HepG2 (cell line): ENCODE data around the gene OLFM1. TPM values are rescaled to one million over a fixed set of nuclear protein-coding genes. Genes with fewer than 3 reads are reported as not detected.
A peak's percentile ranks its signal among the peaks of the same experiment; 100 is the strongest.

ENCODE experiments used
- ATAC-seq: fragments of 200-7000 bp; cut with Tn5 transposase; 3 replicates; pipeline ENCODE4 v1.9.1; 2020; ENCODE audit warnings: mild to moderate bottlenecking, moderate library complexity
- BruUV-seq: library from RNA; stranded (reverse); fragments of 400-500 nt; replicated peaks from 2 replicates; lab custom pipeline; 2021; lab: Mats Ljungman, UMichigan
- CTCF ChIA-PET: fragments of 300-600 bp; formaldehyde crosslinking; extraction: SDS; loops from one replicate; lab custom pipeline; 2021; ENCODE audit warnings: low total read pairs, inconsistent platforms, low intra/inter-chr PET ratio; lab: Yijun Ruan, JAX
- POLR2A ChIA-PET: fragments of 350-600 bp; sonication (Branson Sonifier 250); formaldehyde crosslinking; loops from one replicate; lab custom pipeline; 2020; ENCODE audit warnings: antibody characterized with exemption, inconsistent platforms; lab: Yijun Ruan, JAX
- DNase-seq: peaks from one replicate; pipeline ENCODE4 v3.0.0-alpha.2; 2015; ENCODE audit warnings: low spot score
- FAIRE-seq: peaks from 3 replicates; lab custom pipeline; 2011; peaks lifted over from hg19 to GRCh38; lab: Jason Lieb, UNC
- H2AFZ ChIP-seq: one replicate; pipeline ENCODE4 v1.6.1; 2011; ENCODE audit warnings: low read length, inconsistent platforms
- H3K27ac ChIP-seq: fragments of 300-600 bp; 3 replicates; pipeline ENCODE4 v1.8.0; 2011; ENCODE audit warnings: mixed run types, mild to moderate bottlenecking, mixed read lengths, low read length, inconsistent platforms; ENCODE audit not compliant: insufficient read depth; ENCODE audit errors: extremely low read length
- H3K27me3 ChIP-seq, 2 experiments: fragments of 200-600 bp in 1 of 2; 2 replicates in 1 of 2; 3 replicates in 1 of 2; pipeline versions ENCODE4 v1.6.0 to v1.8.0; 2011; ENCODE audit warnings: low read length in 2 of 2, mild to moderate bottlenecking in 2 of 2, moderate library complexity in 2 of 2, inconsistent platforms in 1 of 2; ENCODE audit not compliant: insufficient read depth in 2 of 2, control insufficient read depth in 1 of 2
- H3K36me3 ChIP-seq, 2 experiments: fragments of 200-600 bp in 1 of 2; replicated peaks in 1 of 2; 2 replicates in 1 of 2; 3 replicates in 1 of 2; pipeline versions ENCODE4 v1.5.1 to v1.8.0; 2011; ENCODE audit warnings: low read length in 2 of 2, inconsistent platforms in 1 of 2; ENCODE audit not compliant: insufficient read depth in 2 of 2, control insufficient read depth in 1 of 2
- H3K4me1 ChIP-seq: 2 replicates; pipeline ENCODE4 v1.5.1; 2012; ENCODE audit warnings: low read length, inconsistent platforms; ENCODE audit not compliant: insufficient read depth
- H3K4me2 ChIP-seq: 2 replicates; pipeline ENCODE4 v1.6.0; 2011; ENCODE audit warnings: low read depth, low read length, inconsistent platforms
- H3K4me3 ChIP-seq, 3 experiments: fragments of 200-600 bp in 1 of 3; sonication (generic), shearing (Covaris generic) in 1 of 3; replicated peaks in 1 of 3; 2 replicates each; pipeline ENCODE4 v1.5.1; 2011 to 2016; ENCODE audit warnings: low read length in 3 of 3, inconsistent platforms in 2 of 3, low read depth in 2 of 3, mild to moderate bottlenecking in 2 of 3, control low read depth in 1 of 3, mixed read lengths in 1 of 3; ENCODE audit not compliant: insufficient read depth in 1 of 3
- H3K79me2 ChIP-seq: one replicate; pipeline ENCODE4 v1.6.1; 2011; ENCODE audit warnings: low read length, inconsistent platforms; ENCODE audit not compliant: insufficient read depth
- H3K9ac ChIP-seq: 2 replicates; pipeline ENCODE4 v1.6.0; 2011; ENCODE audit warnings: mild to moderate bottlenecking, low read depth, low read length, inconsistent platforms; ENCODE audit not compliant: insufficient read depth
- H3K9me3 ChIP-seq: 2 replicates; pipeline ENCODE4 v1.5.1; 2012; ENCODE audit warnings: mild to moderate bottlenecking, low read length
- H4K20me1 ChIP-seq: 2 replicates; pipeline ENCODE4 v1.6.0; 2011; ENCODE audit warnings: inconsistent platforms, mild to moderate bottlenecking, low read length, moderate library complexity; ENCODE audit not compliant: insufficient read depth
- ARHGAP35 ChIP-seq: sonication (generic); formaldehyde crosslinking; IDR thresholded peaks from 2 replicates; pipeline ENCODE4 v1.9.0; 2022; ENCODE audit warnings: mild to moderate bottlenecking, inconsistent platforms, moderate library complexity, missing genetic modification reagents, borderline replicate concordance
- ATF7 ChIP-seq, 2 experiments: fragments of 450-650 bp in 1 of 2; sonication (generic) in 1 of 2; formaldehyde crosslinking in 1 of 2; IDR thresholded peaks; 2 replicates each; pipeline versions ENCODE4 v1.4.0 to v1.6.1; 2016 to 2020; ENCODE audit warnings: antibody characterized with exemption in 1 of 2, mild to moderate bottlenecking in 1 of 2, missing genetic modification reagents in 1 of 2
- CREB1 ChIP-seq, 2 experiments: fragments of 450-650 bp in 1 of 2; IDR thresholded peaks; 2 replicates each; pipeline ENCODE4 v1.6.1; 2016 to 2017; ENCODE audit warnings: control low read depth in 1 of 2, mild to moderate bottlenecking in 1 of 2, missing compliant biosample characterization in 1 of 2, missing genetic modification characterization in 1 of 2
- EHMT2 ChIP-seq: fragments of 200-600 bp; sonication (generic); IDR thresholded peaks from 2 replicates; pipeline ENCODE4 v1.7.0; 2017; ENCODE audit warnings: antibody characterized with exemption, low read depth, low read length, borderline replicate concordance
- MIER2 ChIP-seq: IDR thresholded peaks from 2 replicates; pipeline ENCODE4 v1.6.1; 2016; ENCODE audit warnings: missing biosample characterization, missing genetic modification reagents
- REST ChIP-seq, 2 experiments: IDR thresholded peaks; 2 replicates each; pipeline ENCODE4 v1.6.1; 2011 to 2012; ENCODE audit warnings: low read length in 2 of 2, borderline replicate concordance in 1 of 2, low read depth in 1 of 2, mild to moderate bottlenecking in 1 of 2, moderate library complexity in 1 of 2
- TEAD3 ChIP-seq: optimal IDR thresholded peaks from 2 replicates; pipeline ENCODE3; 2016; ENCODE audit warnings: borderline replicate concordance
- ZFX ChIP-seq: sonication (generic); formaldehyde crosslinking; IDR thresholded peaks from 2 replicates; pipeline ENCODE4 v1.4.0; 2020; ENCODE audit warnings: mild to moderate bottlenecking, low read depth, missing genetic modification reagents, moderate library complexity
- WGBS: methylation state at CpG from one replicate; pipeline ENCODE4 v1.1.6; 2017; ENCODE audit warnings: low lambda C conversion rate; 5-methylcytosine and 5-hydroxymethylcytosine counted together
- in situ Hi-C: cut with HindIII; loops from 2 replicates; pipeline ENCODE4 v1.10.0; 2017; ENCODE audit warnings: low pct_unique_long_range_greater_than_20kb; ENCODE audit not compliant: extremely low pct_ligation_motif_present
- intact Hi-C: fragments of 100-400 bp; cut with micrococcal nuclease; formaldehyde crosslinking; loops from one replicate; pipeline ENCODE4 v1.10.0; 2022; ENCODE audit not compliant: unreplicated experiment
- polyA plus RNA-seq, 8 experiments: library from polyadenylated mRNA; depleted of rRNA in 3 of 8; stranded (reverse) in 7 of 8; unstranded in 1 of 8; fragments of >200 nt; fragmentation: Illumina TruSeq in 4 of 8; extraction: Trizol in 4 of 8; gene quantifications; 2 replicates each; pipeline versions ENCODE4 v1.2.1 to v1.2.3, GENCODE V29; 2011 to 2016; ENCODE audit warnings: low read depth in 4 of 8, missing spikeins in 1 of 8, mixed read lengths in 1 of 8; ENCODE audit not compliant: insufficient read depth in 1 of 8
- total RNA-seq, 5 experiments: library from RNA; depleted of rRNA; stranded (reverse); fragments of >200 nt; fragmentation: Illumina TruSeq; extraction: Trizol; gene quantifications; 2 replicates each; pipeline ENCODE4 v1.2.3, GENCODE V29; 2016; ENCODE audit warnings: low read depth in 1 of 5

OLFM1 gene
- total and polyA plus RNA-seq, 2 of the 13 experiments (the other 11 are each of a cell fraction or from before 2014, with no cell fraction given): not detected

- FAIRE-seq (no peak), DNase-seq (no peak), ATAC-seq (no peak)
- H2AFZ ChIP-seq: no peak overlapping the region
- H3K36me3 ChIP-seq: no peaks in the 10 kb centered on the region
- no peaks in the 10 kb centered on the region for H3K79me2 ChIP-seq
- ChIA-PET POLR2A (no interaction called here), CTCF (no interaction called here)
- intact Hi-C loops (no loop called here), in situ Hi-C loops (no loop called here)
- peaks cover 3 to 36% of the 10 kb centered on the region in 2 experiments; a peak in 3 of 5 replicates for H3K27me3 ChIP-seq
- H3K27ac ChIP-seq: no peak overlapping the region
- peaks cover 11% of the 10 kb centered on the region for H3K4me1 ChIP-seq
- WGBS: 8% methylated on average over 1 of the region's 5 CpGs
- TF ChIP-seq ZFX (CRISPR knock-in tag): no peak
- 0 out of 2 replicates have a peak, but pooled peaks have one; percentile 35 for TF ChIP-seq CREB1 (IDR thresholded peaks at IDR 0.05)
- no peak for TF ChIP-seq CREB1 (CRISPR knock-in tag; IDR thresholded peaks at IDR 0.05)
- TF ChIP-seq TEAD3: peak; percentile 28
- peak; percentile 61; the same call in 1 of the 2 replicates for TF ChIP-seq EHMT2
- TF ChIP-seq ATF7 (IDR thresholded peaks at IDR 0.05): 0 out of 2 replicates have a peak, but pooled peaks have one; percentile 16
- no peak for TF ChIP-seq ATF7 (CRISPR knock-in tag; IDR thresholded peaks at IDR 0.05)
- TF ChIP-seq REST (IDR thresholded peaks at IDR 0.05; ENCODE audit: borderline replicate concordance in 1 of 2, low read depth in 1 of 2, low read length in 2 of 2): peak; percentile 73 to 93
- TF ChIP-seq ARHGAP35 (CRISPR knock-in tag): no peak
- TF ChIP-seq MIER2 (CRISPR knock-in tag): peak; percentile 93
- no peak overlapping the region for H3K9ac ChIP-seq
- H4K20me1 ChIP-seq: no peaks in the 10 kb centered on the region
- no peak overlapping the region for H3K4me3 ChIP-seq
- H3K4me2 ChIP-seq: no peak overlapping the region
- BruUV-seq: no TSS peak
- H3K9me3 ChIP-seq: no peaks in the 10 kb centered on the region
Measured at GRCh38 chr9:135090547-135090946, 3.1 kb downstream of the OLFM1 start.
